Measurements from ENCODE around the gene CELA3B. TPM values are rescaled to one million over a fixed set of nuclear protein-coding genes. Genes with fewer than 3 reads are reported as not detected.
"Not testable (repeated sequence)": the region's sequence is repeated elsewhere in the genome, so short reads cannot be mapped to it uniquely, and the experiment has no call there.

CELA3B gene, protein sequence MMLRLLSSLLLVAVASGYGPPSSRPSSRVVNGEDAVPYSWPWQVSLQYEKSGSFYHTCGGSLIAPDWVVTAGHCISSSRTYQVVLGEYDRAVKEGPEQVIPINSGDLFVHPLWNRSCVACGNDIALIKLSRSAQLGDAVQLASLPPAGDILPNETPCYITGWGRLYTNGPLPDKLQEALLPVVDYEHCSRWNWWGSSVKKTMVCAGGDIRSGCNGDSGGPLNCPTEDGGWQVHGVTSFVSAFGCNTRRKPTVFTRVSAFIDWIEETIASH
- total RNA-seq: not detected
- long read RNA-seq: 0 reads

DNA sequence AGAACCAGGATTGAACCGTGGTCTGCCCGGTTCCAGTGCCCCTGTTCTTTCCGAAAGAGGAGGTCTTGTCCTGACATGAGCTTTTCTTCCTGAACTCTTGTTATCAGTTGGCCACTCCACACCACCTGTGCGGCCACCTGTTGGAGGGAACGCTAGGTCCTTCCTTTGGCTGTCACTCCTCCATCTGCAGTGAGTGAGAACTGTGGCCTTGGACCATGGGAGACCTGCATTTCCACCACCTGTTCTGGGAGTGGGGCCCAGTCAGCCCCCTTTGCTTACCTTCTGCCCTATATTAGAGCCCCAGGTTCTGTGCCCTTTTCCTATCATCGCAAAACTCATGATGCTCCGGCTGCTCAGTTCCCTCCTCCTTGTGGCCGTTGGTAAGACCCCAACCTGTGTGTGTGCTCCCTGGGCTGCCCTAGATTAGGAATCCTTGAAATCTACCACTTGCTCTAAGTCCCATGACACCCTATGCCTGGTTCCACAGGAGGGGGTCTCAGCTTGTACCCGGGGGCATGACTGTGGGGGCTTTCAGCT, at the start of gene CELA3B:
Gene CELA3B (plus strand): TSS at position 320 of the 537 bp plus-strand sequence. CDS start 18 bp downstream, at position 338.
- DNase-seq (ENCODE audit: low spot score); intact Hi-C loops (cut with DNase I): not testable (repeated sequence)

DNA sequence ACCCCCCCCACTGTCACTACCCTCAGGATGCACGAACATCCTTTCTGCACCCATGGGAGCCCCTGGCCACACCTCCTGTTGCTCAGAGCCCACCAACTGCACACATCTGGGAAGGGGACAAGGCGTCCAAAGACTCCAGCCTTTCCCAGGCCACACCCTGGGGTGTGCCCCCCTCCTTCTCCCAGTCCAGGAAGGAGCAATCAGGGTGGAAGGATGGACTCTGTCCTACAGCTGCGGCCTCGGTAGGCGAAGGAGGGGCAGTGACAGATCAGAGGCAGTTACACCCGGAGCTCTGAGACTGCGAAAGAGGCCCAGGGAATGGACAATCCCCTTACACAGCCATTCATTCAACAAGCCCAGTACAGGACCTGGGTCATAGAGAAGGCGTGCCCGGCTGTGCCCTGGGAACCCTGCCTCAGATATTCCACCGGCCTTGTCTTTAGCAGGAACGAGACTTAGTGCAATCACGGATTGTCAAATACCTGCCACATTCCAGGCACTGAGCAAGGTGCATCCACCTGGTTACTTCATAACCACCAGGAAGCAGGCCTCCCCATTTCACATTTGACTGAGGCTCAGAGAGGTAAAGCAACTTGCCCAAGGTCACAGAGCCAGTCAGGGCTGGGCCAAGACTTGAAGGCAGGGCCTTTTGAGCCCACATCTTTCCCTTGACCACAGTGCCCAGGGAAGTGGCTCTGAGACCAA, 49.1 kb upstream of the CELA3B start:
- no peak for DNase-seq (ENCODE audit: low spot score)
- intact Hi-C loops (cut with DNase I): no loop called here

DNA sequence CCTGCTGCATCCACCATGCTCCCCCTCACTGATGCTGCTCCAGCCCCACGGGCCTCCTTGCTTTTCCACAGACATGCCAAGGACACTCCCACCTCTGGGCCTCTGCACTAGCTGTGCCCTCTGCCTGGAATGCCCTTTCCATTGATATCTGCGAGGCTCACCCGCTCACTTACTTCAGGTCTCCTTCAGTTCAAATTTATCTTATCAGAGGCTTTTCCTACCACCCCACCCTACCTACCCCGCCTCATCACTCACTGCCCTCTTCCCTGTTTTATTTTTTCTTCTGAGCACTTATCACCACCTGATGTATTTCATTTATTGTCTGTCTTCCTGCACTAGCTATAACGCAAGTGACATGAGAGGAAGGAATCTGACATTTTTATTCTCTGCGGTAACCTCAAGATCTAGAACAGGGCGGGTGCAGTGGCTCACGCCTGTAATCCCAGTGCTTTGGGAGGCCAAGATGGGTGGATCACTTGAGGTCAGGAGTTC, 46.7 kb upstream of the CELA3B start:
- intact Hi-C loops (cut with DNase I): no loop called here
- no peak for DNase-seq (ENCODE audit: low spot score)

DNA sequence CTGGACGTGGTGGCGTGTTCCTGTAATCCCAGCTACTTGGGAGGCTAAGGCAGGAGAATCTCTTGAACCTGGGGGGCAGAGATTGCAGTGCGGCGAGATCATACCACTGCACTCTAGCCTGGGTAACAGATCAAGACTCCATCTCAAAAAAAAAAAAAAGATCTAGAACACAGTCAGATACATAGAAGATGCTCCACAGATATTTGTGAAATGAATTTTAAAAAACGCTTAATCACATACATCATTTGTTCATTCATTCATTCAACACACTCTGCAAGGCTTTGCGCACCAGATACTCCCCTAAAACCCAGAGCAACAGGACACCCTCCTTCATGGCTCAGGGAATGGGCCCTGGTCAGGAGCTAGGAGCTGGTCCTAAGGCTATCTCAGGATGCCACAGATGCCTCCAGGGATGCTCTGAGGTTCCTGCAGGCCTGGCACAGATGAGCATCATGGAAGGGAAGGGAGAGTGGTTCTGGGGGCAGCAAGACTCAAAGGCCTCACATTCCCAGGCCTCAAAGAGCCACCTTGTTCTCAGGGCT, 46.1 kb upstream of the CELA3B start:
- DNase-seq (ENCODE audit: low spot score): no peak
- intact Hi-C loops (cut with DNase I): no loop called here

DNA sequence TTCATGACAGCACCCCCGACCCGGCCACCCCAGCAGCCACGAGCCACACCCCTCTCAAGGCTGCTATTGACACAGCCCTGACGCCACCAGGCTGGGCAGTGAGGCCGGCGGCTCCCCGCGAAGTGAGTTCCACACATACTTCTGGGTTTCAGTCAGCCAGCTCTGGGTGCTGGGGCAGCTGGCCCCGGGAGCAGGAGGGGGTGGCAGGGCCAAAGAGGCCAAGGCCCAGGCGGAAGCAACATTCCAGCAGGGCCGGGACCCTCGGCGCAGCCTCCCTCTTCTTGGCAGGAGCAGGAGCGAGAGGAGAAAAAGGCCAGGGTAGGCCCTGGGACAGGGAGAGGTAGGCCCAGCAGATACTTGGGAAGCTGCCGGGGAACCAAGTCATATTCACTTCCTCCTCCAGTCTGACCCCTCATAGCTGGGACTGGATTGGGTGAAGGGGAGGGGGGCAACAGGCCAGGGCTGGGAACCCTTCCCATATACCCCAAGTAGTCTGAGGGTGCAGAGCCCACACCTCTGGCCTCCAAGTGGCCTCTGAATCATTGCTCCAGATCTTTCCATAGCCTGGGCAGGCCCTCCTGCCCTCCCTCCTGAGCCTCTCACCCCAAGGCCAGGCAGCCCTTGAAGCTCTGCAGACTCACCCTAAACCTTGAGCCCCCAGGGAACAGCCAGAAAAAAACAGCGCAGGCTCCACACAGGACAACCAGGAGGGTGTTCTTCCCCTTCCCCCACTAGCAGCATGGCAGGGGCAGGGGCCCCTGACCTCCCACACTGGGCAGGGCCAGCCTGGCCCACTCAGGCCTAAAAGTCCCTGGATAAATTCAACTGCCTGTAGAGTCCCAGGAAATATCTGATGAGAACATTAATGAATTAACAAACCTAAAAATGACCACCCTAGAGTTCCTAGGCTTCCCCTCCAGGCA, 45.4 kb upstream of the CELA3B start:
- intact Hi-C loops (cut with DNase I): no loop called here
- peak; percentile 87 for DNase-seq (ENCODE audit: low spot score)

DNA sequence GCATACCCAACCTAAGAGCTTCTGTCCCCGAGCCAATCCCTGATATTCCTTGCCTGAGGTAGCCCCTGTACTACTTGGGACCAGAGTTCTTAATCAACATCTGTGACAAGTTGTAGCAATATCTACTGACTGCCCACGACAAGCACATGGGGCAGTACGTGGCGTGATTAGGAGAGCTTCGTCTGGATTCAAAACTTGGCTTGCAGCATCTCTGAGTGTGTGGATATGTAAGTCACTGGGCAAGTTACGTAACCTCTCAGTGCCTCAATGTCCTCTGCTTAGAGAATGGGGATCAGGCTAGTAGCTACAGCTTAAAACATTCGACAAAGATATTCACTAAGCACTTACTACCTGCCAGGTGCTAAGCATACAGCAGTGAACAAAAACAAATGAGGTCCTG, 44.7 kb upstream of the CELA3B start:
- intact Hi-C loops (cut with DNase I): no loop called here
- no peak for DNase-seq (ENCODE audit: low spot score)

DNA sequence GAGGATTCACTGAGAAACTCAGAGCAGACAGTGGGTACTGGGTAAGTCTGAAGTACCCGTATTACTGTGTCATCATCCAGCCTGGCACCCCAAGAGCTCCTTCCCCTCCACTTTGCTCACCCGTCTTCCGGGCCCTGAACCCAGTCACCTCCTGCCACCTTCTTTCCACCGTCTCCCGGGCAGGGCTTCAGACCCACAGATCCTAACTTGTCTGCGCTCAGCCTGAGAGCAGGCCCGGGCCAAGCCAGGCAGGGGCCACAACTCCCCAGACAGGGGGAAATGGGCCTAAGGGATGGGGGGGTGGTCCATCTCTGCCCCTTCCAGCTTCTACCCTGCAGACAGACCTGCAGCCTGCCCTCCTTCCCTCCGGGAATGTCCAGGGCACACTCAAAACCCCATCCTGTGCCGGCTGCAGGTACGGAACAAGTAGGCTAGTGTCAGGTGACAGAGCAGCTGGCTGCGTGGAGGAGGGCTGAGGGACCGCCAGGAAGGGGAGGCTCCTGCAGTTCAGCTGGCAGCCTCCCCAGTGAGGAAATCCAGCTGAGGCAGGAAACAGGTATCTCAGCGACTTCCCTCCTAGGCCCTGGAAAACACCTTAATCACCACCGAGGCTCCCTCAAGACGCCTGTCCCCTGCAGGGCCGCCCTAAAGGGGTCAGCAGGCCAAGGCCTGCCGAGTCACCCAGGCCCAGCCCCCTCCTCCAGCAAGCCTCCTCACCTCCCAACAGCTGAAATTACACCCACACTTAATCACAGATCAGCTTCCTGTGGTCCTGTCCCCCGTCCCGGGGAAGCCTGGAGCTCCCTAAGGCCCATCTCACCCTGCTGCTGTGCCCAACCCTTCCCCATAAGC, 43.2 kb upstream of the CELA3B start:
- intact Hi-C loops (cut with DNase I): no loop called here
- DNase-seq (ENCODE audit: low spot score): peak; percentile 86

DNA sequence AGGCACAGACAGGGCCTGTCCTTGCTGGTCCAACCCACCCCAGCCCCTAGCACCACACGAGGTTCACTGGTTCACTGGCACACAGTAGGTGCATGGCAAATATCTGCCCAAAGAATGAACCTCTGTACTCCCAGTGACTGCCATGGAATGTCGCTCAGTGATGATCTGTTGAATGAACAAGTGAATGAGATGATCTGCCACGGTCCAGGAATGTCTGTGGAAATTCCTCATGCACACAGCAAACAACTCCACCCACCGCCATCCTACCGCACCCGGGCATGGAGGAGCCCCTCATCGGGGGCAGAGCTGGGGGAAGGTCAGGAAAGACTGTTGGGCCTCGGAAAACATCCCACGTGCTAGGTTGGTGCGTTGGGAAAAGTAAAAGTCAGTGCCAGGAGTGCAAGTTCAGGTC, 41.4 kb upstream of the CELA3B start:
- DNase-seq (ENCODE audit: low spot score): no peak
- intact Hi-C loops (cut with DNase I): loop anchor here (1.0 to 5.0 kb wide), 3 partner anchors 12 to 153 kb away; partner anchors contain the start of gene USP48

DNA sequence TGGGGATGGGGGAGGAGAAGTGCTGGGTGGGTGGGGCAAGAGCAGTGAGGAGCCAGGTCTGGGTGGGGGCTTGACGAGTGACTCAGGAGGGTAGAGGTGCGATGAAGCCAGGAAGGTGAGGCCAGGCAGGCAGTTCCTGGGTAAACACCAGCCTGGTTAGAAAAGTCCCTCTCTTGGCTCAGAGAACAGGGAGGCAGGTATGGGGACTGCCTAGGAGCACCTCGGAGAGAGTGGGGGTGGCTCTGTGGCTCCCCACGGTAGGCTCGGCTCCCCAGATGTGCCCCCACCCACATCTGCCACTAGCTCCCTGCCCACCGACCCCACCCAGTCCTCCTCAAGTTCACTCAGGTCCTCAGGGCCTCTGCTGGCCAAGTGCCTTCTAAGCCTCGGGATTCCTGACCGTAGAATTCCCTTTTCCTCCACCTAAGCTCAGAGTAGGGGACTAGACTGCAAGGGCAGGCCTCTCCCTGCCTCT, 40.9 kb upstream of the CELA3B start:
- intact Hi-C loops (cut with DNase I): loop anchor here (1.0 to 5.0 kb wide), 3 partner anchors 13 to 154 kb away; partner anchors contain the start of gene USP48
- DNase-seq (ENCODE audit: low spot score): no peak

DNA sequence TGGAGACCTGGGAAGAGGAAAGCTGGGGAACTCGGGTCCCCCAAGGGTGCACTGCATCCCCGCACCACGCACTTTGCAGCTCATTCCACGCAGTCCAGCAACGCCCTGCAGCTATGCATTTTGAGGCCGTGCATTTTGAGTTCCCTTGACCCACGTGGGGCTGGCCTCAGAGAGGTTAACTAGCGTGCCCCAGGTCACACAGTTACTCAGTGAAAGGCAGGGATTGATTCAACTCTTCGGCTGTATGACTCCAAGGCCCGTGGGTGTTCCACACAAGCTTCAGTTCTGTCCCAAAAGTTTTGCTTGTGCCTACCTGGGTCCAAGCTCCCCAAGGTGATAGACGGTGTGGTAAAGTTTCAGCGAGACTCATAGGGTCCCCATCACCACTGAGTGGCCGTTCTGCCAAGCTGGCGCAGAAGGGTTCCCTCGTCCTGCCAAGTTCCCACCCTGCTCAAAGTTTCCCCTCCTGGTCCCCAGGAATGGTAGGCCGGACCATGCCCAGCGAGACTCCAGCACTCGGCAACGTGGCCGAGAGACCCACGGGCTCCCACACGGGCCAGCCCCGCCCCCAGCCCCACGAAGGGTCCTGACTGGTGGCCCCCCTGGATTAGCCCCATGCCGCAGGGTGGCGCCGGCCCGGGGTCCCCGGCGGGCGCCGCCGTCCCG, 40.3 kb upstream of the CELA3B start:
- DNase-seq (ENCODE audit: low spot score): no peak
- intact Hi-C loops (cut with DNase I): loop anchor here (5.0 kb wide), 2 partner anchors 34 to 154 kb away; partner anchors contain the start of gene USP48

DNA sequence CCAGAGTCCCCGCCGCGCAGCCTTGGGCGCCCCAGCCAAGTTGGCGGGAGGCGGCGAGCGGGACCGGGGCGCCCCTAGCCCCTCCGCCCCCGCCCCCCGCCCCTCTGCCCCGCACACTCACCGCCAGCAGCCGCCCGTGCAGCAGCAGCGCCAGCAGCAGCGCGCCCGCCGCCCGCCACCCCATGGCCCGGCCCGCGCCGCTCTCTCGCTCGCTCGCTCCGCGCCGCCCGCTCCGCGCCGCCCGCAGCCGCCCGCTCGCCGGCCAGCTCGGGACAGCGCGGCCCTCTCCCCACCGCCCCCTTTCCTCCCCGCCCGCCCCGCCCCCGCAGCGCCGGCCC, 39.8 kb upstream of the CELA3B start, which contains the start of gene HSPG2:
Gene HSPG2 (minus strand): TSS at position 277 of the 338 bp plus-strand sequence. CDS start 93 bp downstream, at position 184.
- no peak for DNase-seq (ENCODE audit: low spot score)
- intact Hi-C loops (cut with DNase I): loop anchor here (5.0 kb wide), 2 partner anchors 35 to 155 kb away; partner anchors contain the start of gene USP48

DNA sequence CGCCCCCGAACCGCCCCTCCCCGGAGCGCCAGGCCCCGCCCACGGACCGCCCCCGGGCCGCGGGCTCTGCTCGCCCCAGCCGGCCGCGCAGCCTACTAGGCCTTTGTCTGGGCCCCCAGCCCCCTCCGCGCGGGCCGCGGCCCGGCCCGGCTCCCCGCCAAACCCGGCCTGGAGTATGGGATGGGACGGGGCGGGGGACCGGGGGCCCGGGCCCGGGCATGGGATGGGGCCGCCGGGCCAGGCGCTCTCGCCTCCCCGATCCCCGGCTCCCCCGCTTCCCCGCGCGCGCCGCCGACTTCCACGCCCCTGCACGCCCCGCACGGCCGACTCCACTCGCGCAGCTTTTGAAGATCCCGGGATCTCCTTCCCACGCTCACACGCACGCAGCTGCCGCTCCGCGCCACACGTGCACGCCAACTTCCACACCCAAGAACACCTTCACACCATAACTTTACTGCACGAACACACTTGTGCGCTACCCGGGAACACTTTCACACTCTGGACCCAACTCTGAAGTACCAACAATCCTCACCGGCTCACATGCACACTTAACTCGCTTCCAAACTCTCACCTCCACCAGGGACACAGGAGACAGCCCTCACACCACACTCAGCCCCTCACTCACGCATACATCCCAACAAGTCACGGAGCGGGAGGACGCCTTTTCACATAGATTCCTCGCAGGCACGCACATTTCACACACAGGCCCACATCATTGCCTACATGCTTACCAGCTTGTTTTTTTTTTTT, 39.3 kb upstream of the CELA3B start:
- DNase-seq (ENCODE audit: low spot score): peak; percentile 92
- intact Hi-C loops (cut with DNase I): loop anchor here (2.0 to 5.0 kb wide), 3 partner anchors 27 to 155 kb away; partner anchors contain the start of gene USP48

DNA sequence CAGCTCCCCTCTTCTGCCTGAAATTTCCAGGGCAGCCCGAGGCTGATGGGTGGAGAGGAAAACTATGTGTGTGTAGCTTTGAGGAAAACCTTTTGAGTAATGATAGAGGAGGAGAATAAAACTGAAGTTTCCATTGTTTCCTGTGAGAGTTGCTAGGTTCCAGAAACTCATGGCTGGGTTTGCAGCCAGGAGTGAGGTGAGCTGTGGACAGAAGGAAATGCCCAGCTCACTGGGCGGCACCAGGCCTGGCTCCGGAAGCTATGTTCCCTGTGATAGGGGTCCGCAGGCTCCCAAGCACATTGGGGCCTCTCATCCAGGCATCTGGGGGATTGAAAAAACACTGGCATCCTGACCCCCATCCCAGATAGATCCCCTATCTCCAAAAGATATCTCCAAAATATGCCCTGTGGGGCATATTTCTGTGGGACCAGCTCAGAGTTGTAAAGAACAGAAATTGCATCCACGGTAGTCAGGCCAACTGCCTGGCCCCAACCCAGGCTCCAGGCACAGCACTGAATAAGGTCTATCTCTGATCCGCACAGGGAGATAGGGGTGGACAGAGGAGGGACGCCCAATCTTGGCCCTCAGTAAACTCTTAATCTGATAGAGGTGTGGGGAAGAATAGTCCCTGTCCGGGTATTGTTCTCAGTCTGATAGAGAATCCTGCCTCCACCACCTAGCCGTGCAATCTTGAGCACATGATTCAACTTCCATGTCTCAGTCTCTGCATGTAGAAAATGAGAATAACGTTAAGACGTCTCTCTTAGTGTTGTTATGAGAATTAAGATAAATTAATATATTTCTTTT, 37.9 kb upstream of the CELA3B start:
- no peak for DNase-seq (ENCODE audit: low spot score)
- intact Hi-C loops (cut with DNase I): loop anchor here (2.0 to 5.0 kb wide), 3 partner anchors 28 to 157 kb away; partner anchors contain the start of gene USP48

DNA sequence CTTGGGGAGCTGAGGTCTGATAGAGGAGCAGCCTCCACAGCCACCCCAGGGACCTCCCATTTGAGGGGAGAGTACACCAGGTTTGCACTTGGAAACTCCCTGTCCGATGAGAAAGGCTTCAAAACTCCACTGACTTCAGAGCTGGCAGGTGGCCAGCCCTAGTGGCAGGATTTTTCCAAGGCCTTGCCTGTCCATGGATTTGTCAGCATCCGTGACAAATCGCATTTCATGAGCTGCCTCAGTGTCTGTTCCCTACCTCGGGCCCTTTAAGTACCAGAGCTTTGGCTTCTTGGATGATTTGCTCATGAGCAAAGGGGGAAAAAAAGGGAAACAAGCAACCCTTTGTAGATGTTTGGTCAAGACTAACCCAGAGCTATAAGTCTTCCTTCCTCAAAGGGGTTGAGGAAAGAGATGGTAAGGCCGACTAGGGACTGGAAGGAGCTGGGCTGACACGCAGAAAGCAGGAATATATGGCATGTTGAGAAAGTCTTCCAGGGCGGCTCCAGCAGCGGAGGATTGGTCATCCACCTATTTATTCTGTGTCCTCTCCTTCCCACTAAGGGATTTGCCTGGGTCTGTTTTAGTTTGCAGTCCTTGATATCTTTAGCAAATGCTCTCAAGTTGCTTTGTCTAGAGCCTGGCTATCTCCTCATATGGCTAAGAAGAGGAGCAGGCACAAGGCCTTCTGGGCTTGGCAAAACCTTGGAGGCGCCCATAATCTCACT, 37.0 kb upstream of the CELA3B start:
- peak; percentile 93 for DNase-seq (ENCODE audit: low spot score)
- intact Hi-C loops (cut with DNase I): loop anchor here (2.0 to 5.0 kb wide), 3 partner anchors 29 to 158 kb away; partner anchors contain the start of gene USP48

DNA sequence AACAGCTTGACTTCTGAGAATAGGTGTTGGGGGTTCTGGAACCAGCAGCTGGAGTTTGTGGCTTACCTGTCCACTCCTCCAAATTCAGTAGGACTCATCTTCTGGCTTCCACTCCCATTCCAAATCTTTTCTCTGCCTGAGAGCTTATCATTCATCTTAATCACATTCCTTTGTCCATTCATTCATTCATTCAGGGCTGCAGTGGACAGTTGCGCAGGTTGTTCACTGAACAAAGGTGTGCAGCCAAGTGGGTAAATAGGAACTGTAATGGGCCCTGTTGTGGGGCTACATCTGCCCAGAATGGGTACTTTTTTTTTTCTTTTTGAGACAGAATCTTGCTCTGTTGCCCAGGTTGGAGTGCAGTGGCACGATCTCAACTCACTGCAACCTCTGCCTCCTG, 36.3 kb upstream of the CELA3B start:
- DNase-seq (ENCODE audit: low spot score): no peak
- intact Hi-C loops (cut with DNase I): no loop called here
